GM19035 (cell line): ENCODE measurements around the gene CFAP65.

Source experiments
- ATAC-seq: cut with Tn5 transposase; IDR thresholded peaks from one replicate; pipeline ENCODE4 v1.9.1; 2021; ENCODE audit not compliant: unreplicated experiment

CFAP65 gene

DNA sequence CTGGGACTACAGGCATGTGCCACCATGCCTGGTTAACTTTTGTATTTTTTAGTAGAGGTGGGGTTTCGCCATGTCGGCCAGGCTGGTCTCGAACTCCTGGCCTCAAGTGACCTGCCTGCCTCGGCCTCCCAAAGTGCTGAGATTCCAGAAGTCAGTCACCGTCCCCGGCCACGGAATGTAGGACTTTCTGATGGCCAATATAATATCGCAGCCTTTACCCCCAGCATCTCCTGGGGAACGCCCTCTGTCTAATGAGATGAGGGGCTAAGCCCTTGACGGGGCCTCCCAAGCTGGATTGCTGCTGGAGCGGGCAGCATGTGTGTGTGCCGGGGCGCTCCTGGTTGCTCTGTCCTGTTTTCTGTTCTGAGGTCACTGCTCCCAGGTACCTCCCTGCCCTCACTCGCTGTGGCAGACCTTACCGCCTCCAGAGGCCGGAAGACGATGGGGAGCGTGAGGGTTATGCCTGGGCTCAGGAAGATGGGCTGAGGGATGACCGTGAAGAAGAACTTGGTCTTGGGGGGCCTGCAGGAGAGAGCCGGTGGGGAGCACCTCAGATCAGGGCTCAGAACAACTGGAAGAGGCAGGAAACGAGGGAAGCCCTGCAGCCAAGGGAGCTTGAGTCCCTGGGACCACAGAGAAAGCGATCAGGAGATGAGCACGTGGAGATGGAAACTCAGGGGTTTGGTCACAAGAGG is 9.1 kb downstream of the CFAP65 start:
- no peak for ATAC-seq

DNA sequence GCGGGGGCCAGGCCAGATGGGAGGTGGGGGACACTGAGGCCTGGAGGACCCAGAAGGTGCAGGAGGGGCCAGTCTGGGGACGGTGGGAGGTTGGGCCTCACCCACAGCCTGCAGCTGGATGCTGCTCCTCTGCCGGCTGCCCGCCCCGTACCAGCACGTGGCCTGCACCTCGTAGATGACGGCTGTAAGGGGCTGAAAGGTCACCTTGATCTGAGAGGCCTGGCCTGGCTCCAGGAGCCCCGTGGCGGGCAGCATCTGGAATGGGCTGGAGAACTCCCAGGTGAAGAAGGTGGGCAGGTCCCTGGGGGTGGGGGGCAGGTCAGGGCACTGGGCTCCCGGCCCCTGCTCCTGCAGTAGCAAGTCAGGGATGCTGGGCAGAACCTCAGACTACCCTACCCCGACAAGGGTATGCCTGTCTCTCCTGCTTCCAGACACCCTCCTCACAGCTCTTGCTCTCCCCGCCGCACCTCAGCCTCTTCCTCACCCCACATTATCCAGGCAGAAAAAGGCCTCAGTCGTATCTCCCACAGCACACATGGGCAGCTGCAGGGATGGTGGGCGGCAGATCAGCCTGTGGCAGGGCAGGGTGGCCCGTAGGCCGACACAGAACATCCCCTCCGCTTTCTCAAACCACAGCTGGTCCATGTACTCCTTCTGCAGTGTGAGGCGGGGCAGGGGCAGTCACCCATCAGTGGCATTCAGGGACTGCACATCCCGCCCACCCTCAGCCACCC is 10.1 kb downstream of the CFAP65 start:
- ATAC-seq = no peak

DNA sequence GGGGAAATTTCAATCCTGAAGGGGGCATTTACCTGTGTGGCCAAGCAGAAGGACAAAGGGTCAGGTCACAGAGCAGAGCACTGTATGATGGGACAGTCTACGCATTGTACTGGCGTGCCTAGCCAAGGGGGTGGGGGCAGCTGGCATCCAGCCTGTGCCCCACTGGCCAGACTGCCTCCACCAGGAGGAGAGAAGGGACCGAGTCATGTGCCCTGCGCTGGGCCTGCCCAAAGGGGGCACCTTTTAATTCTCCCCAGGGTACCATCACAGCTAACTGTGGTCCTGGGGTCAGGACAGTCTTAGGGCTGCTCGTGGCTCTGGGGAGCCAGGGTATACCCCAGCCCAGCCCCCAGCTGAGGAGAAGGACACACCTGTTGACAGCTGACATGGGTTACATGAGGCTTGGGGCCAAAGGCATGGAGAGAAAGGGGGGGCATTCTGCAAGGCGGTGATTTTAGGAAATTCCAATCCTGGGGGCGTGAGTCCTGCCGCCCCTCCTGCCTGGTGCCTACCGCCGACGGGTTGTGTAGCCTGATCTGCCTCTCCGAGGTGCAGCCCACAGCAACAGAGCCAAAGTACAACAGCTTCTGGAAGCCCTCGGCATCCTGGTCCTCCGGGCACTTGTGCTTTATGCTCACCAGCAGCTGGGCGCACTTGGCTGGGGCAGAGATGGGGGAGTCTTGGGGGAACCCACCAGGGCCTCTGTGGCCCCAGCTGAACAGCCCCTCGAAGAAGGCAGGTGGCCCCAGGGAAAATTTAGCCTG is 11.0 kb downstream of the CFAP65 start:
- ATAC-seq = no peak

DNA sequence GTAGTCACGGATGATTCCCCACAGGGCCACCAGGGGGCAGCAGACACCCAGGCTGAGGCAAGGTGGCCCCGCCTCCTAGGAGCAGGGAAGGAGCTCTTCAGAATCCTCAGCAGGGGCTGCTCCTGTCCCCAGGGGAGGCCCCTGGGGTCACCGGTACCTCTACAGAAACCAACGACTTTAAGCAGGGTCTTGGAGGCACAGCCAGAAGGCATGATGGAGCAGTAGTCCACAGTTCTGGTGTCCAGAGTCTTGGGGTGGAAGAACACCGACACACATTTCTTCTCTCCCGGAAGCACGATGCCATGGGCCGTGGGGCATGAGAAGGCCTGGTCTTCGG is 11.5 kb downstream of the CFAP65 start:
- ATAC-seq = no peak

DNA sequence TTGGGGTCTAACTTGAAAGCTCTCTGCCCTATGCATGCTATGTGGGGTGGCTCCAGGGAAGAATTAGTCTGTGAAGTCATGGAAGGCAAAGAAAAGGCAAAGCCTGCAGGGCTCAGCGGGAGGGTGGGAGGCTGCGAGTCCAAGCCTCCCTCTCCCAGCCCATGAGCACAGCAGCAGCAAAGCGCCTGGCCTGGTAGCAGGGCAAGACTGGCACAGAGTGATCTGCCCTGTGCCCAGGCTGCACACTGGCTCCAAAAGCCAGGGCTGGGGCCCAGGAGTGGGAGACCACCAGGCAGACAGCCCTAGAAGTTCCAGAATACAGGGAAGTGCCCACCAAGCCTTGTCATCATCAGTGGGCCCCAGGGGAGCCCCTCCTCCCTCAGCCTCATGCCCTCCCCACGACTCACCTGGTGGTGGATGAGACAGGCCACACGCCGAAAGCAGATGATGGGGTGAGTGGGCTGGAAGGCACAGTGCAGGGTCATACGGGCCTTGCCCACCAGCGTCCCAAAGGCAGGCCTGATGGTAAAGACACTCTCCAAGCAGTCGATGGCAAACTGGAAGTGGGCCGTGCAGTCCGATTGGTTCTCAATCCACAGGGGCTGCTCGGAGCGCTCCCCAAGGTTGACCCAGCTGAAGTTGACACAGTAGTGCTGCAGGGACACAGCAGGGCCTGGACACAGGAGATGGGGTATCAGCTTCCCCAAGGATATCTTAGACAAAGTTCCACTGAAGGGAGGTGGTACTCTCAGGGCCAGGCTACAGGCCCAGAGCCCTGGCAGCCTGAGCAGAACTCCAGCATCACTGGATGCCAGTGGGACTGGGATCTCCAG is 12.1 kb downstream of the CFAP65 start:
- no peak for ATAC-seq

DNA sequence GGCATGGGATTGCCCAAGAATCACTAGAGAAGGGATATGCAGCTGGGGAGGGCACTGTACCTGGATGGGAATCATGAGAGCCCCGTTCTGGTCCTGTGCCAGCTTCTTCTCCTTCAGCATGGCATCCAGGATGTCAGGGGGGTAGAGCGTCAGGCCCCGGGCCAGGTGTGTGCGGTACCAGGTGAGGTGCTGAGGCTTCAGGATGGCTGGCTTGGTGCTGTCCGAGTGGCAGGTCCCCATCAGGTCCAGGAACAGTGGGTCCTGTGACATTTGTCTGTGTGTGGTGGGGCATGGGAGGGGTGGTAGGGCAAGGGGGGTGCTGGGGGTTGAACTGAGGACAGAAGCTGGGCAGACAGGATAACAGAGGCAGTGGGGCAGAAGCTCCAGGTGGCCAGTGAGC is 13.2 kb downstream of the CFAP65 start:
- no peak for ATAC-seq

DNA sequence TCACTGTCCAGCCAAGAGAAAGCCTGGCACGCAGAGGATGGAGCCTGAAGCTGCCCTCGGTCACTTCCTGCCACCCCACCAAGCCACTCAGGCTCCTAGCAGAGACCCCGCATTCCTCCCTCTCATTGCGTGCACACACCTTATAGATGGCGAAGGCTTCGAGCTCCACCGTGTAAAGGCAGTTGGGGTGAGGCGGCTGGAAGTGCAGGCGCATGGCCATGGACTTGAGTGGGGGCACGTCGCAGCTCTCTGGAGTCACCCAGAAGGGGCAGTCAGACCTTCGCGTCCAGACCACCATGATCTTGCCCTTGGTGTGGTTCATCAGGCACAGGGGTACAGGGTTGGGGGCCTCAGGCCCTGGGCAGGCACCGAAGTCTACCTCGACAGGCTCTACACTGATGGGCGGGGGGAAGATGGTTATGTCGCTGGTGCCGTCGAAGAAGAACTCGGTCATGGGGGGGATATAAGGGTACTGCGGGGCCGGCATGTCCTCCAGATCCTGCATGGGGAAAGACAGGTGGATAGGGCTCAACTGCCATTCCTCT is 13.7 kb downstream of the CFAP65 start:
- ATAC-seq = no peak

DNA sequence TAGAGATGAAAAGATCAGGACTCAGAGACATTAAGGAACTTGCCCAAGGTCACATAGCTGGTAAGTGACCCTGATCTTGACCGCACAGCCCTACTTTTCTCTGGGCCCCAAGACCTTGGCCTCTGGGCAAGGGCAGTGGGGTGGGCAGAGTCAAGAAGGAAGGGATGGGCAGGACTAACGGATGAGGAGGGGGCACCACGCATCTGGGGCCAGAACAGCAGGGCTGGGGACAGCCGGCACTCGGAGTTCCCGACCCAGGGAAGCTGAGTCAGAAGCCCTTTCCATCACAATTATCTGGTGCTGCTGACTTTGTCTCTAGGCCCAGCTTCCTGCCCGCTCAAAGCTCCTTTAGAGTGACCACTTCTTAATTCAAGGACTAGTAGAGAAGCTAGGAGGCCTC is 14.4 kb downstream of the CFAP65 start:
- no peak for ATAC-seq

DNA sequence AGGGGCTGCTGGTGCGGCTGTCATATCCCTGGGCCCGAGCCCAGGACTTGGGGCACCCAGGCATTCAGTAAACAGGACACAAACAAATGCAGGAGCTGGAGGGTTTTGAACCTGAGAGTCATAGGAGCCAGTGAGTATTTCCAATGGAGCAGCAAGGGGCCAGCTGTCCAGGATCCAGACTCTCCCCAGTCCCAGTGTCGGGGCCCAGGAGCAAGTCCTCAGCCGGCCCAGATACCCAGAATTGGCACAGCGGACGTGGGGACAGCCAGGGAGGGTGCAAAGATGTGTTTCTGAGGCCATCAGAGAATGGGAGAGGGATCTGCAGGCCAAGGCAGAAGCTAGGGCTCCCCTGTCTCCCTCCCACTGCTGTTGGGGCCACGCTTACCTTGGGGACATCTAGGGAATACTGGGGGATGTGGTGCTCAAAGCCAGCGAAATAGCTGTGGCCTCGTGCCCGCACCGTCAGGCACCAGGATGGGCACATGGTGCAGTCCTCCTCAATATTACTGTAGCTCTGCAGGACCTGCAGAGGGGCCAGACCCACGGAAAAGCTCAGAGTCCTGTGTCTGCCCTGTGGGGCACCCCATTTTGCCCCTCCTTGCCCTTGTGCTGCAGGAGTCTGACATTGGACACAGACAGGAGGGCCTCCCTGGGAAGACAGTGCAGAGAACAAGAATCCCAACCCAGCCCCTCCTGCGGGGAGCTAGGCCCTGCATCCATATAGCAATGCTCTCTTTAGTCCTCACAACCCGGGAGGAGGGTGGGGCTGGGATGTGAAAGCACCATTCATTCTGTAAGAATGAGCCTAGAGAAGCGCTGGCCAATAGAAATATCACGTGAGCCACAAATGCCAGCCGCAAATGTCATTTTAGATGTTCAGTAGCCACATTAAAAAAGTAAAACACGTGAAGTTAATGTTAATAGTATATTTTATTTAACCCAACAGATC is 15.4 kb downstream of the CFAP65 start:
- ATAC-seq = no peak

DNA sequence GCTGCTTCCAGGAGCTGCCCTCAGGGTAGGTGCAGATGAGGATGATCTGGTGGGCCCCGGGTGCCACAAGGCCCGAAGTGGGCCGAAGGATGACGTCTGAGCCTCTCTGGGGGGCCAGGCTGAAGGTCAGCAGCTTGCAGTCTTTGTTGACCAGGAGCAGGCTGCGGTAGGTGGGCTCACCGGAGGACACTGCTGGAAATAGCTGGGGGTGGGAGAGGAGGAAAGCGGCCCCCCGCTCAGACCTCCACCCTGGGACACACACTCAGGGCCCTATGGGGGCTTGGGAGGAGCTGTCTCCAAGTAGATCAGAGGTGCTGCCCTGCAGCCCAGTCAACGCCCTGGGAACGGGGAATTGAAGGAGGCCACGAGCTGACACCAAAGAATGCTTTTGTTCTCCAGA is 17.3 kb downstream of the CFAP65 start:
- ATAC-seq = no peak

DNA sequence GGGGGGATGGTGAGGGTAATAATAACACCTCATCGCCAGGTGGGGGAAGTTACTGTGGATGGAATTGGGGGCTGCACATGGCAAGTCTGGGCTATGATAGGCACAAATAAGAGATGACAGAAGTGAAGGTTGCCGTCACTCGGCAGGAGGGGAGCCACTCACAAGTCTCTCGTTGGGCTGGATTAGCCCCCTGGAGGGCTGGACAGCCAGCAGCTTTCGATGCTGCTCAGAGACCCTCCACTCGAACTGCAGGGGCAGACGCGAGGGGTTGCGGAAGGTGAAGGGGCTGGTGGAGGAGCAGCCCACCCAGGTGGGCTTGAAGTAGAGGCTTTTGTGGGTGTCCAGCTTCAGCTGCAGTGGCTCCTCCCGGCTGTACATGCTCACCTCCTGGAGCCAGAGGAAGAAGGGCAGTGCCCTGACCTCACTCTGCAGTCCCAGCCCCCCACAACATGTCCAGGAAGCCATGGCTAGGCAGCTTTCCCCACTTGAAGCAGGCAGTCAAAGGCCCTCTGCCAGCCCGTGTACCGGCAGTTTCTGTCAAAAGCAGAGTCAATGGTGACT is 18.2 kb downstream of the CFAP65 start:
- ATAC-seq = no peak

DNA sequence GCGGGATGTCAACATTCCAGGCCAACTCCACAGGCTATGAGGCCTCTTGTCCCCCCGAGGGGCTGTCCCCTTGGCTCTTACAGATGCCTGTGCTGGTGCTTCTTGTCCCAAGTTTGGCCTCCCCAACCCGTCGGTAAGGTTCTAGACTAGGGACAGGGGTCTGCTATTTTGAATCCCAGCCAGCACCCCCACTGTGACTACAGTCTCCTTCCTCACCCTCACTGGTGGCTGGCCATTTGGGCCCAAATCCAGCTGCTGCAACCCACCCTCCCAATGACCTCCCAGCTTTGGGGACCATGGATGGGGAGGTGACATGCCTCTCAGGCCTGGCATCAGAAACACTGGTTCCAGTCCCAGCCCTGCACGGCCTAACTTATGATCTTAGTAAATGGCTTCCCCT is 18.7 kb downstream of the CFAP65 start:
- ATAC-seq = no peak

DNA sequence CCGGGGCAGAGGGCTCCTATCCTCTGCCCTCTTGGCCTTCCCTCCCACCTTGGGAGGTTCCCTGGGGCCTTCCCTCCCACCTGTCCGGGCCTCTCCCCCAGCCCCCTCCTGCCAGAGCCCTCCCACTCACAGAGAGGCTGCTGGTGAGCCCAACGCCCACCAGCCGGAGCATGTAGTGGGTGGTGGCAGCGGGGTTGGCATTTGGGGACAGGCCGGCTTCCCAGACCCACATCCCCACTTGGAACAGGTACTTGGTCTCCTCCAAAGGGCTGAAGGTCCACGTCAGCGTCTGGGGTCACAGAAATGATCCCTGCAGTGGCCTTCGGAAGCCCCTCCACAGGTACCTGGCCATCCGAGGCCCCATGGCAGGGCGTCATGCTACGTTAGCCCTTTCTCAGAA is 19.3 kb downstream of the CFAP65 start:
- ATAC-seq = no peak

DNA sequence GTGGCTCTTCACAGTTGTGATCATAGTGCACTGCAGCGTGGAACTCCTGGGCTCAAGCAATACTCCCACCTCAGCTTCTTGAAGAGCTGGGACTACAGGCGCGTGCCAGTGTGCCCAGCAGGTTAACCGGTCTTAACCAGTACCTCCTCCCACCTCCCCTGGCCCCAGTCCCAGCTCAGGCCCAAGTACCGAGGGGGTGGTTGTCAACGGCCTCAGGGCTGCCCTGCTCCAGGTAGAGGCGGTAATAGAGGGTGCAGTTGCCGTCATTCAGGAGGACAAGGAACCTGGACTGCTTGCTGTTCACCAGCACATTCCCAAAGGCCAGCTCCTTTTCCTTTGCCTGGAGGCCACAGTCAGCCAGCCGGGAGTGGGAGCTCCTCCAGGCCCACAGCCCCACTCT is 19.7 kb downstream of the CFAP65 start:
- ATAC-seq = no peak

DNA sequence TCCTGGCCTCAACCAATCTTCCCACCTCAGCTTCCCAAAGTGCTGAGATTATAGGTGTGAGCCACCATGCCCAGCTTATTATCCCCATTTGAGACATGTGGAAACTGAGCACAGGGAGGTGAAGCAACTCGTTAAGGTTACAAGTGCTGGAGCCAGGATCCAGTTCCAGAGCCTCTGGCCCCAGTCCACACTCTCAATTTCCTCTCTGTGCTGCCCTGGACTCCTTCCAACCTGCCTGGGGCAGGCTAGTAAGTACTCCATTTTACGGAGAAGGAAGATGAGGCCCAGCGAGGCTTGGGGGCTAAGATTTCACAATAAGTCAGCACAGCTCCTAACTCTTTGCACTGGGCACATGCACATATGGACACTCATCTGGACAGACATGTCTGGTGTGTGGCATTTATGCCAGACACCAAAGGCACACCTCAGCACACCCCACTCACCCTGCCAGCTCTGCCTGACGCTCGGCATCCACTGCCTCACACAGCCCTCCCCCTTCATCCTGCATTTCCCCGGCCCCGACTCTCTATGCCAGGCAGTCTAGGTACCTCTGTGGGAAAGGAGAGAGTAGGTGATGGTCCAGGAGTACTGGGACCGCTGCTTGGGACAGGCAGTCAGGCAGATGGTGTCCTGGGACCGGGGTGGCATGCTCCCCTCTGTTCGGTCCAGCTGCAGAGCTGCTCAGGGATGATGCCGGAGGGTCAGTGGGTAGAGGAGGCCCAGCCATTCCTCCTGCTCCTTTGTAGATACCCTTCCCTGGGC is 20.5 kb downstream of the CFAP65 start:
- ATAC-seq = no peak

DNA sequence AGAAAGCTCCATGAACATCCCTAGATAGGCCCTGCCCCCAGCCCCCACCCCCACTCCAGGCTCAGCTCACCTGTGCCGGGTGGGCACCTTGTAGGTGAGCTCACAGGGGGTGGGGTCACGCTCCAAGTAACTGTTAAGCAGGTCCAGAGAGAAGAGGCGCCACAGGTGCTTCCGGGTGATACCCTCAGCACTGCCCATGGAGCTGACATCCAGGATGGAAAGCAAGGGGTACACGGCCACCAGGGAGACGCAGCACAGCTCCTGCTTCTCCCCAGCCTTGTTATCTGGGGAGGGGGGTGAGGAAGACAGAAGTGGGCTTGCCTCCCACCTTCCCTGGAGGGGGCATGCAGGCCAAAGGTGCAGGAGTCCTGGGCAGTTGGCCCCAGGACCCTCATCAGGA is 21.9 kb downstream of the CFAP65 start:
- no peak for ATAC-seq

DNA sequence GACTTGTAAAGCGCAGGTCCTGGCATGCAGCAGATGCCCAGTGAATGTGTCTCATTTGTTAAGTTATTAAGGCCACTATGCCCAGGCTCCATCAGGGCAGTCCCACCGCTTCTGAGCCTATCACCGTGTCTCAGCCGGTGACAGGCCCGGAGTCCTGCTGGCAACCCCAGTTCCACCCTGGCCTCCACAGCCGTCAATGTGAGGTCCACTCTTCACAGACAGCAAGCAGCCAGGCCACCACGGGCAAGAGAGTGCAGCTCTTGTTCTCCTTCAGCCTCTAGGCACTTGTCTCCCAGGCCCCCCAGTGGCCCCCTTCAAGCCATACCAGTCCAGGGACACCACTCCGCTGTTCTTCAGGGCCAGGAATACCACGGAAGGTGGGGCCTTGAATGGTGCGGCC is 22.6 kb downstream of the CFAP65 start:
- no peak for ATAC-seq

DNA sequence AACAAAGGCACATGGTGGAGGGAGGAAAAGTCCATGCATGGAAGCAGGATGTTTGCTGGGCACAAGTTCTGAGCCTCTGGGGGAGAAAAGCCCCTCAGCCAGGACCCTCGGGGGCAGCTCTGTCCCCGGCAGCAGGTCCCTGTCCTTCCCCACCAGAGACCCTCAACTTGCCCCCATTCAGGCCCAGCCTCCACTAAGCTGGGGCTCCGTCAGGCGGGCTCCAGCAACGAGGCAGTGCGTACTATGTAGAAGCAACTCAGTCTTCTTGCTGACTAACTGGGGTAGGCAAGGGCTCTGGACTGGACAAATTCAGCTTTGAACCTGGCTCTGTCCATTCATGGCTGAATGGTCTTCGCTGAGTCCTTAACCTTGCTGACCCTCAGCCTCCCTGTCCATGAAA is 23.0 kb downstream of the CFAP65 start:
- no peak for ATAC-seq
